Activated gamma-delta T cell treated with anti-CD3 and anti-CD28 coated beads, Interleukin-2, amount 50 U/mL, for 16 hours (primary cell): ENCODE data around the gene TMEM87A.
"Not testable (repeated sequence)": the region's sequence is repeated elsewhere in the genome, so short reads cannot be mapped to it uniquely, and the experiment has no call there.

ENCODE experiments used
- DNase-seq: peaks from one replicate; pipeline ENCODE4 v3.0.0-alpha.2; 2020; ENCODE audit warnings: low read depth

TMEM87A gene, protein sequence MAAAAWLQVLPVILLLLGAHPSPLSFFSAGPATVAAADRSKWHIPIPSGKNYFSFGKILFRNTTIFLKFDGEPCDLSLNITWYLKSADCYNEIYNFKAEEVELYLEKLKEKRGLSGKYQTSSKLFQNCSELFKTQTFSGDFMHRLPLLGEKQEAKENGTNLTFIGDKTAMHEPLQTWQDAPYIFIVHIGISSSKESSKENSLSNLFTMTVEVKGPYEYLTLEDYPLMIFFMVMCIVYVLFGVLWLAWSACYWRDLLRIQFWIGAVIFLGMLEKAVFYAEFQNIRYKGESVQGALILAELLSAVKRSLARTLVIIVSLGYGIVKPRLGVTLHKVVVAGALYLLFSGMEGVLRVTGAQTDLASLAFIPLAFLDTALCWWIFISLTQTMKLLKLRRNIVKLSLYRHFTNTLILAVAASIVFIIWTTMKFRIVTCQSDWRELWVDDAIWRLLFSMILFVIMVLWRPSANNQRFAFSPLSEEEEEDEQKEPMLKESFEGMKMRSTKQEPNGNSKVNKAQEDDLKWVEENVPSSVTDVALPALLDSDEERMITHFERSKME

DNA sequence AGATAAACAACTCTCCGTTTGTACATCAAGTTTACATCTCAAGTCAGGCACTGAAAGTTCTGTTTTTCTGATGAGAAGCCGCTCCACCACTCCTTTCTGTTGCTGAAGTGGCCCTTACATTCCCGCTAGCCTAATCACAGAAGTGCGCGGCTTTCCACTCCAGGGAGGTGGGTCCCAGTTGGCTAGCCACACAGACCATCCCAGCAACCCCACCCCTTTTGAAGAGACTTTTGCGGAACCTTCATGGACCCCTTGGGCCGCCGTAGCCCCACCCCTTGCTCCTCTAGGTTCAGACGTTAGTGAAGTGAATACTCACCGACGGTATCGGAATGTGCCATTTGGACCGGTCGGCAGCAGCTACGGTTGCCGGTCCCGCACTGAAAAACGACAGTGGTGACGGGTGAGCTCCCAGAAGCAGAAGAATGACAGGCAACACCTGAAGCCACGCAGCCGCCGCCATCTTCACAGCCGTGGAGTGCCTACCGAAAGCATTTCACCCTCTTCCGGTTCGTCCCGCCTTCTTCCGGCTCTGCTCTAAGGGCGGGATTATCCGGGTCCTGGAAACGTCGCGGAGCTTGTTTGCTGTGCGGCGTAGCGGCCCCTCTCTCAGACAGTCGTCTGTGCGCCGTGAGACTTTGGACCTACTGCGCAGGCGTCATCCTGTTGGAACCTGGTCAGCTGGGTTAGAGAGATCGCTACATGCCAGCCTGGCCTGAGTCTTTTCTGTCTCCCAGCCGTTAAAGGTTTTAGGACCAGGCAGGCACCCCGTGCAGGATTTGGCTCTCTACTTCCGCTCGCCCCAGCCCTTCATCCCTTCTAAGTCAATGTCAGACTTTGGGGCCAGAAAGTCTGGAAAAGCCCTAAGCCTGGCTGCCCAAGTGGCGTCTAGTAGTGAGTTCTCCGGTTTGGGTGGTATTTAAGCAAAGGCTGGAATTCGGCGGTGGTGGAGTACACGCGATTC, at the start of gene TMEM87A, which contains the start of gene GANC:
TSS of gene TMEM87A (minus strand) at position 495 of the 961 bp plus-strand sequence. CDS start at position 460, 35 bp downstream.
TSS of gene GANC (plus strand) at position 263 of the 961 bp plus-strand sequence. CDS start 1,281 bp downstream, outside the sequence.
- DNase-seq, result peak; percentile 94

DNA sequence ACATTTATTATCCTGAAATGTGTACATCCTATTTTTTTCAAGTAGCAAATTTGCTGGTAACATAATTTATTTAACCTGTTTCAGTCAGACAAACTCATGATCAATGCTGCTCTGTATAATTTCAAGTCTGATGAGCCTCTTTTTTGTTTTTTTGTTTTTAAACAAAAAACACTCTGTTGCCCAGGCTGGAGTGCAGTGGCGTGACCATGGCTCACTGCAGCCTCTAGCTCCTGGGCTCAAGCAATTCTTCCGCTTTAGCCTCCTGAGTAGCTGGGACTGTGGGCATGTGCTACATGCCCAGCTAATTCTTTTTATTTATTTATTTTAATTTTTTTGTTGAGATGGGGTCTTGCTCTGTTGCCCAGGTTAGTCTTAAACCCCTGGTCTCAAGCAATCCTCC, 46.0 kb upstream of the TMEM87A start:
- no peak for DNase-seq

DNA sequence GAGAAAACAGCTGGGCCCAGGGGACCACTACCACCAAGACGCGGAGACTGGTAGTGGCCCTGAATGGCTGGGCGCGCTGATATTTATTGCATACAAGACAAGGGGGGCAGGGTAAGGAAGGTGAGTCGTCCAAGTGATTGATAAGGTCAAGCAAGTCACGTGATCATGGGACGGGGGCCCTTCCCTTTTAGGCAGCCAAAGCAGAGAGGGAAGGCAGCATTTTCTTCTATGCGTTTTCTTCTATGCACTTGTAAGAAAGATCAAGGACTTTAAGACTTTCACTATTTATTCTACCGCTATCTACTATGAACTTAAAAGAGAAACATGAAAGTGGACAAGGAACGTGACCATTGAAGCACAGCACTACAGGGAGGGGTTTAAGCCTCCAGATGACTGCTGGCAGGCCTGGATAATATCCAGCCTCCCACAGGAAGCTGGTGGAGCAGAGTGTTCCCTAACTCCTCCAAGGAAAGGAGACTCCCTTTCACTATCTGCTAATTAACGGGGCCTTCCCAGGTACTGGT, 43.1 kb upstream of the TMEM87A start:
- not testable (repeated sequence) for DNase-seq

DNA sequence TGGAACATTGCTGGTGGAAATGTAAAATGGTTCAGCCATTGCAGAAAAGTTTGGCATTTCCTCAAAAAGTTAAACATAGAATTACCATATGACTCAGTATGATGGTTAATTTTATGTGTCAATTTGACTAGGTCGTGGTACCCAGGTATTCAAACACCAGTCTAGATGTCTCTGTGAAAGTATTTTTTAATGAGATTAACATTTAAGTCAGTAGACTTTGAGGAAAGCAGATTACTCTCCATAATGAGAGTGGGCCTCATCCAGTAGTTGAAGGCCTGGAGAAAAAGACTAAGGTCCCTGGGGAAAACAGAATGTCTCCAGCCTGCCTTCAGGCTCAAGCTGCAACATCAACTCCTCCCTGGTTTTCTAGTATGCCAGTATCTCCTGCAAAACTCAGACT, 42.3 kb upstream of the TMEM87A start:
- DNase-seq, result no peak

DNA sequence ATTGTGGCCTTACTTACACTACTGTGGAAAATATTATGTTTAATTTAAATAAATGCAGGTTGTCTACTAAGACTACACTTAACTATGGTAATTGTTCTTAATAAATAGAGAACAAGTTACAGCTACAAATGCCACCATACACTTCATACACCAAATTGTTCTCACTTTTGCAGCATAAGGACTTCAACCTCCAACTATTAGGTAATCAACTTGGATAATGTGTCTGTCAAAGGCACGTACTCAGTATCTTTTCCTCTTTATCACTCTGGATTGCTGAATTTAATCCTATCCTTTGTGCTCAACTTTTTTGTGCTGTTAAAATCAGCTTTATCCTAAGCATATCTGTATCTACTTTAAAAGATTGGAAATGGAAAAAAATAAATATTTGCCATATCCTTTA, 41.6 kb upstream of the TMEM87A start:
- no peak for DNase-seq

DNA sequence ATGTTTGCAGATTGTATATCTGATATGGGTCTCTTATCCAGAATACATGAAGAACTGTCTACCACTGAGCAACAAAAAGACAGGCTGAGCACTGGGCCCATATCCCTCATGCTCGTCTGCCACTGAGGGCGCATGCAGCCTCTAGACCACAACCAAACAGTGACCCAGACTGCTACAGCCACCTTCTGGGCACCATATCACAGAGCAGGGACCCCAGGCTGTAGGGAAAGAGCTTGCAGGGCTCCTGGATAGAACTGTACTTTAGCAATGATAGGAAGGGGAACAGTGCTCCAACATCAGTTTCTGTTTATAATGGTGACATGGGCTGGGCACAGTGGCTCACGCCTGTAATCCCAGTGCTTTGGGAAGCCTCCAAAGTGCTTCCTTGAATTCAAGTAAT, 40.2 kb upstream of the TMEM87A start:
- no peak for DNase-seq

DNA sequence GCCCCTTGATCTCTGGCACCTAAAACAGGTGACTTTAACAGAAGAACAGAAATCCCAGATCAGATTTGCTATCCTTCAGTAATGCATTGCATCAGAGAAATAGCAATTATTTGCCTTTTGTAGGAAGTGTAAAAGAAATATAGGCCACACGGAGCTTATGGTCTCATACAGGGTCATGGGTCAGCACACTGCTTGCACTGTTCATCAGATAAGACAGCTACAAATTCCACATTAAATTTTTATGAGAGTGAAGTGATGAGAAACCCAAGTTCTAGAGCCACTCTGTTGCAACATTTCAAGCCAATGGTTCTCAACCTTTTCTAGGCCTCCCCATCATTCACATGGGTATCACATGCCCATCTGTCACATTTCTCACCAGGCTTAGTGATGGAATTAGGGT, 33.4 kb upstream of the TMEM87A start:
- DNase-seq, result no peak

DNA sequence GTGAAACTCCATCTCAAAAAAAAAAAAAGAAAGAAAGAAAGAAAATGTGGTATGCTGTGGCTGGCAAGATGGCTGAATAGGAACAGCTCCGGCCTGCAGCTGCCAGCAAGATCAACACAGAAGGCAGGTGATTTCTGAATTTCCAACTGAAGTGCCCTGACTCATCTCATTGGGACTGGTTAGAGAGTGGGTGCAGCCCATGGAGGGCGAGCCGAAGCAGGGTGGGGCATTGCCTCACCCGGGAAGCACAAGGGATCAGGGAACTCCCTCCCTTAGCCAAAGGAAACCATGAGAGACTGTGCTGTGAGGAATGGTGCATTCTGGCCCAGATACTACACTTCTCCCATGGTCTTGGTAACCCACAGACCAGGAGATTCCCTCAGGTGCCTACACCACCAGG, 27.8 kb upstream of the TMEM87A start:
- DNase-seq, result not testable (repeated sequence)

DNA sequence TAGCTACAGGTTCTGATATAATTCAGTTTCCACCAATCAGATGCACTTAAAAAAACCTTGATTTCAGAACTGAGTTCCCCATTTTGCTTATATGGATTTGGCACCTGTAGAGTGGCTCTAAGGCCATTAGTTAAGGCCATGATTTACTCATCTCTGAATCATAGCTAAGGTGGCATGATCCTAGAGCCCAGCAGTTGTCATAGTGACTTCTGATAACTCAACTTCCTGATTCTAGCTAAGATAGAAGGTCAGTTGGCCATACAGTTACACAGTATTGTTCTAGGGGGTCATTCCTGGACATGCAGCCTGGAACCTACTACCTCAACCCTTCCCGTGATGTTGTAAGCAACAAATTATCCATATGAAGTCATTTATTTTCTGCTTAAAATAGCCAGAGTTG, 15.9 kb upstream of the TMEM87A start:
- no peak for DNase-seq

DNA sequence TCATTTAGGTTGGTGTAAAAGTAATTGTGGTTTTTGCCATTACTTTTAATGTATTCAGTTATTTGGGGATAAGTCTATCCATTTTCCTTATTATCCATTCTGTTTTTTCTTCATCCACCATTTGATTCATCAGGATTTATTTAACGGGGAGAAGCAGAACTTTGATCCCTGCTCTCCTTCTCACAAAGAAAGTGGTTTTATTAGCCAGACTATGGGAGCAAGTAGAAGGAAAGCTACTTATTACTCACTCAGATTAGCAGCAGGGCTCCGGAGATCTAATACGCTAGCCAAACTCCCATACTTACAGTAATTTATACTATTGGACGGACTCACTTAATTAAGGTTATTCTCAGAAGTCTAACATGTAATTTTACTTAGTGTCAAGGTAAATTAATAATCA, 14.7 kb upstream of the TMEM87A start:
- DNase-seq, result no peak

DNA sequence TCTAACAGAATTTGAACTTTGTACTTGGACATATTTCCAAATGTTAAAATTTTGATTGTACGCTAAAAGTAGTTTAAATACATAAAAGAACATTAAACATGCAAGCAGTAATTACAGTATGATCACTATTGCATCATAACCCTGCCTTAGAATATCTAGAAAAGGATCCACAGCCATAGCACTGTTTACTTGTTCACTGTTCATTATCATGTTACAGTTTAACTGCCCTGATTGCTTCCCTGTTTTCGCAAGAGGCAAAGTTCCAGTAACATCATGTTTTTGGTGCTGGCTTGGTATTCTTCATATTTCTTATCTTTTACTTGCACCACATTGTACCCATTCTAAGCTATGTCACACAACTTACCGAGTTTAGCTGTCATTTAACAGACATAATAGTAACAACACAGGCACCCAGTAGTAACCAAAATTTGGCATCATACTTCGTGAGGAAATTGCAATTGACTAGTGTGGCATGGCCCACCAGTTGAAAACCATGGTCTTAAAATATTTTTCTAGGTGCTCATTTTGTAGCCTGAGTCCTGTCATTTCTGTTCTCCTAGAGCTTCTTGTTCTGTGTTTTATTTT, 13.3 kb upstream of the TMEM87A start:
- DNase-seq, result no peak

DNA sequence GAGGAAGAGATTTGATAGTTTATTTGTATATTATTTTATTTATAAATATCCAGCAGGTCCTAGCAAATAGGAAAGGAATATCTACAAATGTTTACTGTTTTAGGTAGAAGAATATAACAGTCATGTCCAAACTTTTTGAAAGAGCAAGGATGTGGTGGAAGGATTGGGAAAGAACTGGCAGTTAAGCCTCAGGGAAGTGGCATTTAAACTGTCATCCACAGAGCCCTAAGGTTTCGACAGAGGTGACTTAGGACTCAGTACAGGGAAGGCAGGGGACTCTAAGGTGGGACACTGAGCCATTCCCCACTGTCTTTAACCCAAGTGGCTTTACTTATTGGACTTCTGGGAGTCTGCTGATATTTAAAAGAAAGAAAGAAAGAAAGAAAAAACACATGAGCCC, 11.8 kb upstream of the TMEM87A start:
- DNase-seq, result no peak

DNA sequence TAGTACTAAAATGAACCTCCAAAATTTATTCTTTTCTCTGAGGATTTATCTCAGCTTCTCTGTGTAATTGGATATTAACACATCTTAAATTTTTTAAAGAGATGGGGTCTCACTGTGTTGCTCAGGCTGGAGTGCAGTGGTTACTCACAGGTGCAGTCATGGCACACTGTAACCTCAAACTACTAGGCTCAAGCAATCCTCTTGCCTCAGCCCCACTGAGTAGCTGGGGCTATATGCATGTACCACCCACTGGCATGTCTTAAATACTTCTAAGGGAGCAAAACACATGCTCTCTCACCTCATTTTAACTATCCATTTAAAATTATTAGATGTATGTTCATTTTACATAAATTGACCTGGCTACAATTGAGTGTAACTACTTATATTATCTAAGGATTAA, 11.3 kb upstream of the TMEM87A start:
- no peak for DNase-seq

DNA sequence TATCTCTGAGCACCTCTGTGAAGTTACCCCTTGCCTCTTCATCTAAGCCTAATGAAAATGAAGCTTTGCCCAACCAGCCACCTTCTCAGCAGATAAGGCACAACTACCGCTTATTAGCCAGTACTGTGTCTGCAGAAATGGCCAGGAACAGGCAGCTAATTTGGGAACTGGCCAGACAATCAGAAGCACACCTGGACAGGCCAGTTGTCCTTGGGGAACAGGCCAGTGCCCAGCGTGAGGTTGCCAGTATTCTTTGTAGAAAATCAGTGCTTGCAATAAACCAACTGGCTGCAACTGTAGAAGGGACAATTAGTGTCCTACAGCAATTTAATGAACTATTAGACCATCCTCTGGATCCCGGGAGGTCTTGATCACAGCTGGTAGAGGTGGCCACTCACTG, 10.4 kb upstream of the TMEM87A start:
- DNase-seq, result no peak

DNA sequence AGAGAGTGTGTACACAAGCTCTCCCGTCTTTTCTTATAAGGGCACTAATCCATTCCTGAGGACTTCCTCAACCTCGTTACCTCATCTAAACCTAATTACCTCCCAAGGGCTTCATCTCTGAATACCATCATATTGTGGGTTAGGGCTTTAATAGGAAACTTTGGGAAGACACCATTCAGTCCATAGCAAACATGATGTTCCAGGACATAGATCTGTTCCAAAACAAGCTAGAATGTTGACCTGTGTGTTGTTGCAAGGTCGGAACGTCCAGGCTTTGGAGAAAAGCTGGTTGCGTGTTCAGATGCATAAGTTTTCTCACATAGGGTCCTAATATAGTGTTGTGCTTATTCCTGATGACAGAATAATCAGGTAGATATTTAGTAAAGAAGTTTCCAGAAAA, 9.7 kb upstream of the TMEM87A start:
- DNase-seq, result no peak

DNA sequence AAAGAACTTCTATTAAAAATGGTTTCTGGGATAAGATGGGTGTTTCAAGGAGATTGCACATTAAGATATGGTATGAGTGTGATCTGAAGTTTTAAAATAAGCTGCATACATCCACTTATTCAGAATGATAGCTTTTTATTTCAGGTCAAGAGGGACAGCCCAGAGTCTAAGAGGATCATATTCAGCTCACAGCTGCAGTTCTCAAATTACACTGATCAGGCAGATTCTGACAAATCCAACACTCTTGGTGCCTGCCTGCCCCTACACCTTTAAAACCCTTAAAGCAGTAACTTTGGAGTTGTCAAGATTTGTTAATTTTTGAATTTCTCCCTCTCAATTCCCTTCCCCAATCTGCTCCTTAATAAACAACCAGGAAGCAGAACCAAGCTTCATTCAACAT, 9.1 kb upstream of the TMEM87A start:
- no peak for DNase-seq

DNA sequence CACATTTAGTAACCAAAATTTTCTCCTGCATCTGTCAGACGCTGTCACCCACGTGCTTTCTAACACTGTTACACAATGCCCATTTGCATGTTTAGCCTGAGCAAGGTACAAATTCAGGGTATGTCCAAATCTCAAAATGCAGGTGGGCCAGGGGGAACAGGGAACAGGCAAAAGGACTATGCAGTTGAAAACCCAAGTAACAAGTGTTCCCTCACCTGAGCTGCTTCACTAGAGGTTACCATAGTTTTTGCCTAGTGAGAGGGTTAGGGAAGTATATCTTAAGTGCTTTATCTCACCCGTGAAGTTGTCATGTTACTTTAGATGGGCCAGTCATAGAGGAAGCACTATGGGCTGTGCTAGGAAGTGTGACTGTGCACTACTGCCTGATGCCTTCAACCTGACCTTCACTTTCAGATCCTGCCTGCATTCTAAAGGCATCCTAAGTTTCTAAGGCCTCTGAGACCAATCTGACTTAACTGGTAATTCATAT, 6.0 kb upstream of the TMEM87A start:
- DNase-seq, result no peak

DNA sequence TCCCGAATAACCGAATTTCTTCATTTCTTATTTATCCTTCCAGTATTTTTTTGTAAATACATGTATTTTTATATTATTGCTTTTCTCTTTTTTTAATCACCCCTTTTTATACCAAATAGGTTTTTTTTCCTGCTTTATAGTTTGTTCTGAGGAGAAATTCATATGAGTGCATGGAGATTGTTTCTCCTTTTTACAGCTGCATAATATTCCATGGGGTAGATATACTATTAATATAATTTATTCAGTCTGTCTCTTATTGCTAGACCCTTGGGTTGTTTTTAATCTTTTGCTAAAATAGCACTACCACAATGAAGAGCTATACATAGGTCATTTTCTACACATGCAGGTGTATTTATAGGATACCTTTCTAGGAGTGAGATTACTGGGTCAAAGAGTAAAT, 3.5 kb upstream of the TMEM87A start:
- DNase-seq, result no peak

DNA sequence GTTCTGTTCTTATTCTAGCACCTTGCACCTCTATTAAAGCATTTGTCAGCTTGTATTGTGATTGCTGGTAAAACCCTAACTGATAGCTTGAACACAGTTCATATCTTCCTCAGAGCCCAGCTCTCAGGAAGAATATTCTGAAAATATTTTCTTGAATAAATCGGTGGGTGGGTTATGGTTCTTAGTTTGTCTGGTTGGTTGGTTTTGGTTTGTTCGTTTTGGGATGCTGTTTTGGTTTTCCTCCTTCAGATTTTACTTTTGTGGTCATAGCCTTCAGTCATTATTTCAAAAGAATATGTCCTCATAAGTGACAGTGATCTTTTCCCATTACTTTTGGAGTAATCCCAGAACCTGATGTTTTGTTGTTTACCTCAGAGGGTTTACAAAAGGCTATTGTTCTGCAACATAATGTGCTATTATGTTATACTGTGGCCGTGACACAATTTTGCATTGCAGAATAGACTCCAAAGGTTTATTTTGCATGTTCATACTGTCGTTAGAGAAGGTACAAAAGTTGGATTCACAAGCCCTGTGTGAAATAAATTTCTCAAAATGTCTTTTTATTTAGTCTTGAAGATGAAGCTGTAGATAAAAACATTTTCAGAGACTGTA, 2.7 kb upstream of the TMEM87A start:
- no peak for DNase-seq

DNA sequence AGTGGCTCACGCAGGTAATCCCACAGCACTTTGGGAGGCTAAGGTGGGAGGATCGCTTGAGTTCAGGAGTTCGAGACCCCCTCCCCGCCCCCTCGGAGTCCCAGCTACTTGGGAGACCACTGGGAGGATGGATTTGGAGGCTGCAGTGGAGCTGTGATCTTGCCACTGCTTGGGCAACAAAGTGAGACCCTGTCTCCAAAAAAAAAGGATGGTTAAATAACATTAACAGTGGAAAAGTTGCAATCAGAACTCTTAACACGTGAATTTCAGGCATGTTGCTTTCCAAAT, 1.4 kb upstream of the TMEM87A start:
- DNase-seq, result no peak

DNA sequence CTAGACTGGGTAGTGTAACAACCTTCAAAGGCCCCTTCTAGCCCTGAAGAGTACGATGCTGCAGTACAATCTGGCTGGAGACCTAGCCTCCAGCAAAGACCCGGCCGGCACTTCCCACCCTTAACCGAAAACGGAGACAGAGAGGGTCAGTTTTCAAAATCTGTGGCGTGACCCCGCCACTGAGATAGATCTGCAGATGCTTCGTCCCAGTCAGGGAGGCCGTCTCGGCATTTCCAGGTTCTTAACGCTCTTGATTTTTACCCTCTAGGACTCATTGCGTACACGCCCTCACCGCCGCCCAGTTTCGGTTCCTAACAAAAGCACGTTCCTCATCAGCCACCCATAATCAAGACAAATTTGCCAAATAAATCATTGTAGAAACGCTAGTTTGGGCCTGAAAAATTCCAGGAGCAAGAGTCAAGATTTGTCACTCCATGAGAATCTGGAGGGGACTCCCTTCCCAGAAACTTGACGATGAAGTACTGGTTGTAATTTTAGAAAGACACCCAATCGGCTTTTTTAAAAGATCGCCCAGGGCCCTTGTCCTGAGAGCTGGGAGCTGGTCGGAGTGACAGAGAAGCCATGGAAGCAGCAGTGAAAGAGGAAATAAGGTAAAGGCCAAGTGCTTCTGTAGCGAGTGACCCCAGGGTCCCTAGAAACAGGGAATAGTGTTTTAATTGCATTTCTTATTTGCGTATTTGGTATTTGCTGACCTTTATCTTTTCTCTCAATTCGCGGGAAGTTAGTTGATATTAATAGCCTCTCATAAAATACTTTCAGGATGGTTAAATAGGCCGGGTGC, 868 bp upstream of the TMEM87A start:
- DNase-seq, result peak; percentile 34
